ENCODE measurements around the gene NTNG1.
A peak's percentile ranks its signal among the peaks of the same experiment; 100 is the strongest.

Gene NTNG1

GRCh38 chr1:107515702-107516101 lies 374.9 kb downstream of the NTNG1 start:
- no peak for TF ChIP-seq GATA1 (IDR thresholded peaks at IDR 0.05; ENCODE audit: low read depth, low read length)
- no peak for TF ChIP-seq POLR2A (IDR thresholded peaks at IDR 0.05; ENCODE audit: low read length)
- DNase-seq = no peak

- TF ChIP-seq POLR2A (IDR thresholded peaks at IDR 0.05; ENCODE audit: low read length) (no peak), GATA1 (IDR thresholded peaks at IDR 0.05; ENCODE audit: low read depth, low read length) (no peak)
- DNase-seq = no peak
Observed at GRCh38 chr1:107523061-107523460, 382.2 kb downstream of the NTNG1 start.

- no peak for DNase-seq
- no peak for TF ChIP-seq GATA1 (IDR thresholded peaks at IDR 0.05; ENCODE audit: low read depth, low read length)
- TF ChIP-seq POLR2A (IDR thresholded peaks at IDR 0.05; ENCODE audit: low read length) = no peak
Observed at GRCh38 chr1:107523736-107524135, 382.9 kb downstream of the NTNG1 start.

GRCh38 chr1:107524301-107524700 lies 383.5 kb downstream of the NTNG1 start:
- TF ChIP-seq POLR2A (IDR thresholded peaks at IDR 0.05; ENCODE audit: low read length) (no peak), GATA1 (IDR thresholded peaks at IDR 0.05; ENCODE audit: low read depth, low read length) (no peak)
- no peak for DNase-seq

- DNase-seq = no peak
- TF ChIP-seq GATA1 (IDR thresholded peaks at IDR 0.05; ENCODE audit: low read depth, low read length) (no peak), POLR2A (IDR thresholded peaks at IDR 0.05; ENCODE audit: low read length) (no peak)
Observed at GRCh38 chr1:107525145-107525544, 384.3 kb downstream of the NTNG1 start.

GRCh38 chr1:107525961-107526360 lies 385.1 kb downstream of the NTNG1 start:
- TF ChIP-seq POLR2A (IDR thresholded peaks at IDR 0.05; ENCODE audit: low read length) = no peak
- no peak for TF ChIP-seq GATA1 (IDR thresholded peaks at IDR 0.05; ENCODE audit: low read depth, low read length)
- no peak for DNase-seq

- DNase-seq = no peak
- TF ChIP-seq GATA1 (IDR thresholded peaks at IDR 0.05; ENCODE audit: low read depth, low read length) (no peak), POLR2A (IDR thresholded peaks at IDR 0.05; ENCODE audit: low read length) (no peak)
Observed at GRCh38 chr1:107526524-107527198, 385.8 kb downstream of the NTNG1 start.

GRCh38 chr1:107529511-107530149 lies 388.8 kb downstream of the NTNG1 start:
- no peak for TF ChIP-seq GATA1 (IDR thresholded peaks at IDR 0.05; ENCODE audit: low read depth, low read length)
- TF ChIP-seq POLR2A (IDR thresholded peaks at IDR 0.05; ENCODE audit: low read length) = no peak

GRCh38 chr1:107530543-107530942 lies 389.7 kb downstream of the NTNG1 start:
- DNase-seq = no peak
- TF ChIP-seq POLR2A (IDR thresholded peaks at IDR 0.05; ENCODE audit: low read length) = no peak
- TF ChIP-seq GATA1 (IDR thresholded peaks at IDR 0.05; ENCODE audit: low read depth, low read length) = no peak

More at GRCh38 chr1:107529511-107530149, 388.8 kb downstream of the NTNG1 start:
- DNase-seq = peak; percentile 27 to 41

- no peak for TF ChIP-seq GATA1 (IDR thresholded peaks at IDR 0.05; ENCODE audit: low read depth, low read length)
- no peak for TF ChIP-seq POLR2A (IDR thresholded peaks at IDR 0.05; ENCODE audit: low read length)
- DNase-seq = no peak
Observed at GRCh38 chr1:107531065-107531908, 390.4 kb downstream of the NTNG1 start.

GRCh38 chr1:107532318-107532717 lies 391.5 kb downstream of the NTNG1 start:
- TF ChIP-seq GATA1 (IDR thresholded peaks at IDR 0.05; ENCODE audit: low read depth, low read length) (no peak), POLR2A (IDR thresholded peaks at IDR 0.05; ENCODE audit: low read length) (no peak)
- no peak for DNase-seq

Measured in erythroblast (primary cell).